IMR-90 (cell line): ENCODE data around the gene MEGF11. TPM values are rescaled to one million over a fixed set of nuclear protein-coding genes. Genes with fewer than 3 reads are reported as not detected.

ENCODE experiments used
- ATAC-seq: fragments of 200-7000 bp; cut with Tn5 transposase; 2 replicates; pipeline ENCODE4 v1.9.1; 2020; ENCODE audit warnings: low read depth, mild to moderate bottlenecking, moderate library complexity
- BruUV-seq: library from RNA; stranded (reverse); fragments of 400-500 nt; replicated peaks from 2 replicates; lab custom pipeline; 2021; lab: Mats Ljungman, UMichigan
- CTCF ChIA-PET: fragments of 300-600 bp; formaldehyde crosslinking; extraction: SDS; loops from one replicate; lab custom pipeline; 2021; ENCODE audit warnings: antibody characterized with exemption; lab: Yijun Ruan, JAX
- POLR2A ChIA-PET: fragments of 300-600 bp; sonication (Branson Sonifier 250); formaldehyde crosslinking; loops from one replicate; lab custom pipeline; 2022; ENCODE audit warnings: antibody characterized with exemption; ENCODE audit not compliant: unreplicated experiment; lab: Charles Lee
- DNase-seq: peaks from one replicate; pipeline ENCODE4 v3.0.0; 2013
- H2AFZ ChIP-seq: replicated peaks from 2 replicates; pipeline ENCODE3; 2013; ENCODE audit warnings: low read length, mild to moderate bottlenecking; ENCODE audit not compliant: poor library complexity
- H2AK5ac ChIP-seq: 2 replicates; pipeline ENCODE4 v1.6.1; 2013; ENCODE audit warnings: low read depth, low read length, inconsistent platforms
- H2AK9ac ChIP-seq: replicated peaks from 2 replicates; pipeline ENCODE3; 2013; ENCODE audit warnings: mild to moderate bottlenecking, low read depth, low read length, moderate library complexity; ENCODE audit not compliant: poor library complexity
- H2BK120ac ChIP-seq: 2 replicates; pipeline ENCODE4 v1.6.1; 2013; ENCODE audit warnings: low read depth, low read length, inconsistent platforms
- H2BK15ac ChIP-seq: 3 replicates; pipeline ENCODE4 v1.6.1; 2013; ENCODE audit warnings: low read depth, low read length, inconsistent platforms
- H2BK20ac ChIP-seq: 2 replicates; pipeline ENCODE4 v1.6.1; 2013; ENCODE audit warnings: low read depth, mild to moderate bottlenecking, inconsistent platforms, low read length, moderate library complexity
- H2BK5ac ChIP-seq: 2 replicates; pipeline ENCODE4 v1.6.1; 2013; ENCODE audit warnings: mild to moderate bottlenecking, low read depth, low read length, inconsistent platforms; ENCODE audit not compliant: poor library complexity, severe bottlenecking
- H3K14ac ChIP-seq: replicated peaks from 2 replicates; pipeline ENCODE4 v1.6.1; 2013; ENCODE audit warnings: low read depth, low read length, inconsistent platforms
- H3K18ac ChIP-seq: 2 replicates; pipeline ENCODE4 v1.6.1; 2013; ENCODE audit warnings: low read depth, low read length, control low read depth
- H3K23ac ChIP-seq: 2 replicates; pipeline ENCODE4 v1.6.1; 2013; ENCODE audit warnings: low read depth, low read length, inconsistent platforms
- H3K27ac ChIP-seq: 2 replicates; pipeline ENCODE4 v1.5.1; 2013; ENCODE audit warnings: mild to moderate bottlenecking, control low read depth, low read length; ENCODE audit not compliant: insufficient read depth
- H3K27me3 ChIP-seq: 2 replicates; pipeline ENCODE4 v1.6.1; 2013; ENCODE audit warnings: low read length; ENCODE audit not compliant: control insufficient read depth, insufficient read depth
- H3K36me3 ChIP-seq: 2 replicates; pipeline ENCODE4 v1.6.1; 2013; ENCODE audit warnings: low read length, mixed read lengths; ENCODE audit not compliant: control insufficient read depth, insufficient read depth
- H3K4ac ChIP-seq: 2 replicates; pipeline ENCODE4 v1.6.1; 2013; ENCODE audit warnings: low read depth, low read length, inconsistent platforms
- H3K4me1 ChIP-seq: 2 replicates; pipeline ENCODE4 v1.6.1; 2013; ENCODE audit warnings: low read length, mixed read lengths; ENCODE audit not compliant: control insufficient read depth, insufficient read depth
- H3K4me2 ChIP-seq: 2 replicates; pipeline ENCODE4 v1.6.1; 2013; ENCODE audit warnings: low read depth, mild to moderate bottlenecking, control low read depth, low read length, moderate library complexity
- H3K4me3 ChIP-seq: 2 replicates; pipeline ENCODE4 v1.5.1; 2013; ENCODE audit warnings: low read depth, mild to moderate bottlenecking, control low read depth, low read length, moderate library complexity; ENCODE audit not compliant: insufficient read depth
- H3K56ac ChIP-seq: 2 replicates; pipeline ENCODE4 v1.6.1; 2013; ENCODE audit warnings: low read length, inconsistent platforms; ENCODE audit not compliant: insufficient read depth; ENCODE audit errors: extremely low read depth
- H3K79me1 ChIP-seq, 2 experiments: 2 replicates each; pipeline ENCODE4 v1.6.1; 2013; ENCODE audit warnings: low read length in 2 of 2, inconsistent platforms in 1 of 2, low read depth in 1 of 2
- H3K9ac ChIP-seq: 2 replicates; pipeline ENCODE4 v1.6.1; 2013; ENCODE audit warnings: low read depth, low read length, control low read depth
- H3K9me1 ChIP-seq: 2 replicates; pipeline ENCODE4 v1.6.1; 2013; ENCODE audit warnings: low read length, inconsistent platforms; ENCODE audit not compliant: insufficient read depth
- H3K9me3 ChIP-seq: 2 replicates; pipeline ENCODE4 v1.6.1; 2013; ENCODE audit warnings: low read length; ENCODE audit not compliant: control insufficient read depth, insufficient read depth
- H4K20me1 ChIP-seq: 2 replicates; pipeline ENCODE4 v1.6.1; 2013; ENCODE audit warnings: low read length, inconsistent platforms; ENCODE audit not compliant: insufficient read depth
- H4K5ac ChIP-seq: 2 replicates; pipeline ENCODE4 v1.6.1; 2013; ENCODE audit warnings: mild to moderate bottlenecking, low read depth, low read length, control low read depth
- H4K8ac ChIP-seq, 2 experiments: 2 replicates each; pipeline ENCODE4 v1.6.1; 2013; ENCODE audit warnings: low read depth in 2 of 2, low read length in 2 of 2, control low read depth in 1 of 2, inconsistent platforms in 1 of 2
- H4K91ac ChIP-seq: 2 replicates; pipeline ENCODE4 v1.6.1; 2013; ENCODE audit warnings: low read depth, low read length, inconsistent platforms; ENCODE audit not compliant: insufficient read depth
- SMC3 ChIP-seq: fragments of 150-350 bp; IDR thresholded peaks from 2 replicates; pipeline ENCODE4 v1.6.1; 2016; ENCODE audit warnings: low read depth, mild to moderate bottlenecking, antibody characterized with exemption, low read length, moderate library complexity
- WGBS, 2 experiments: methylation state at CpG; one replicate each; pipeline versions ENCODE4 v1.1.5 to v1.1.7; 2013; ENCODE audit warnings: missing lambda C conversion rate in 2 of 2; ENCODE audit not compliant: insufficient read length in 1 of 2; ENCODE audit errors: extremely low coverage in 2 of 2; 5-methylcytosine and 5-hydroxymethylcytosine counted together
- dilution Hi-C: fragments of 300-500 bp; cut with HindIII; formaldehyde crosslinking; loops from one replicate; pipeline ENCODE4 v1.14.3; 2018; ENCODE audit warnings: low sequenced_read_pairs; ENCODE audit not compliant: unreplicated experiment
- in situ Hi-C: fragments of 300-500 bp; cut with MboI; formaldehyde crosslinking; loops from 3 replicates; pipeline ENCODE4 v1.14.3; 2019; ENCODE audit warnings: low sequenced_read_pairs, inconsistent platforms, mixed read lengths
- intact Hi-C: fragments of 100-400 bp; cut with micrococcal nuclease; formaldehyde crosslinking; loops from 2 replicates; pipeline ENCODE4 v1.10.0; 2022
- polyA plus RNA-seq, 3 experiments: library from polyadenylated mRNA; depleted of rRNA; stranded (reverse); fragments of >200 nt; gene quantifications; 2 replicates each; pipeline ENCODE4 v1.2.3, GENCODE V29; 2012; ENCODE audit warnings: low replicate concordance in 1 of 3
- total RNA-seq: library from RNA; depleted of rRNA; stranded (reverse); fragments of >200 nt; gene quantifications from 2 replicates; pipeline ENCODE4 v1.2.3, GENCODE V29; 2012

MEGF11 gene
- total and polyA plus RNA-seq, 2 of the 4 experiments (the other 2 are of a cell fraction), result not detected

- 60% methylated on average over 1 of the region's 4 CpGs; no CpG with 5 or more reads in 1 of the 2 experiments for WGBS, 2 experiments
- ChIA-PET POLR2A (no interaction called here), CTCF (no interaction called here)
- intact Hi-C loops (no loop called here), dilution Hi-C loops (no loop called here), in situ Hi-C loops (no loop called here)
- H2BK15ac ChIP-seq, result no peak overlapping the region
- no peak overlapping the region for H4K91ac ChIP-seq
- no peak overlapping the region for H3K14ac ChIP-seq
- no peak overlapping the region for H3K23ac ChIP-seq
- H3K9me1 ChIP-seq, result 0 out of 2 replicates have a peak, but pooled peaks cover 1% of the 10 kb centered on the region
- H3K56ac ChIP-seq, result no peak overlapping the region
- H4K8ac ChIP-seq, result no peak overlapping the region
- H2BK5ac ChIP-seq, result no peak overlapping the region
- no peak overlapping the region for H3K4ac ChIP-seq
- H3K9ac ChIP-seq, result no peak overlapping the region
- no peaks in the 10 kb centered on the region for H3K79me1 ChIP-seq
- BruUV-seq, result no TSS peak
- DNase-seq (no peak), ATAC-seq (no peak)
- no peak overlapping the region for H4K5ac ChIP-seq
- H3K4me2 ChIP-seq, result no peak overlapping the region
- no peak overlapping the region for H3K27ac ChIP-seq
- no peak overlapping the region for H3K4me3 ChIP-seq
- no peaks in the 10 kb centered on the region for H3K36me3 ChIP-seq
- H3K27me3 ChIP-seq, result peaks cover 51% of the 10 kb centered on the region
- TF ChIP-seq SMC3, result no peak
- no peak overlapping the region for H2AK9ac ChIP-seq
- H2BK20ac ChIP-seq, result no peak overlapping the region
- H2AK5ac ChIP-seq, result no peak overlapping the region
- H4K20me1 ChIP-seq, result no peaks in the 10 kb centered on the region
- no peak overlapping the region for H2BK120ac ChIP-seq
- H3K18ac ChIP-seq, result no peak overlapping the region
- H3K4me1 ChIP-seq, result no peaks in the 10 kb centered on the region
- no peak overlapping the region for H2AFZ ChIP-seq
- no peaks in the 10 kb centered on the region for H3K9me3 ChIP-seq
Measured at GRCh38 chr15:66161108-66161507, 92.4 kb downstream of the MEGF11 start.
